Measurements from ENCODE around the gene RAD52.

RAD52 gene

GRCh38 chr12:913919-914698, 35.4 kb downstream of the RAD52 start:
- DNase-seq (ENCODE audit: low spot score) = no peak

GRCh38 chr12:912466-913235, 36.8 kb downstream of the RAD52 start:
- no peak for DNase-seq (ENCODE audit: low spot score)

- DNase-seq (ENCODE audit: low spot score) = no peak
These were observed 38.2 kb downstream of the RAD52 start for GRCh38 chr12:911191-911826.

- no peak for DNase-seq (ENCODE audit: low spot score)
These were observed 39.1 kb downstream of the RAD52 start for GRCh38 chr12:910416-910815.

- no peak for DNase-seq (ENCODE audit: low spot score)
These were observed 39.6 kb downstream of the RAD52 start for GRCh38 chr12:909861-910260.

- DNase-seq (ENCODE audit: low spot score) = no peak
These were observed 41.9 kb downstream of the RAD52 start for GRCh38 chr12:907413-908185.

- DNase-seq (ENCODE audit: low spot score) = no peak
These were observed 43.4 kb downstream of the RAD52 start for GRCh38 chr12:906062-906585.

GRCh38 chr12:905261-906031, 44.0 kb downstream of the RAD52 start:
- no peak for DNase-seq (ENCODE audit: low spot score)

GRCh38 chr12:904010-904414, 45.5 kb downstream of the RAD52 start:
- no peak for DNase-seq (ENCODE audit: low spot score)

- DNase-seq (ENCODE audit: low spot score) = no peak
These were observed 46.4 kb downstream of the RAD52 start for GRCh38 chr12:903055-903454.

- no peak for DNase-seq (ENCODE audit: low spot score)
These were observed 46.9 kb downstream of the RAD52 start for GRCh38 chr12:902581-902980.

GRCh38 chr12:897386-897785, 52.1 kb downstream of the RAD52 start:
- DNase-seq (ENCODE audit: low spot score) = no peak

- DNase-seq (ENCODE audit: low spot score) = no peak
These were observed 53.5 kb downstream of the RAD52 start for GRCh38 chr12:896031-896430.

- no peak for DNase-seq (ENCODE audit: low spot score)
These were observed 55.3 kb downstream of the RAD52 start for GRCh38 chr12:894226-894625.

GRCh38 chr12:886206-886605, 63.3 kb downstream of the RAD52 start:
- DNase-seq (ENCODE audit: low spot score) = no peak

GRCh38 chr12:885701-886100, 63.8 kb downstream of the RAD52 start:
- DNase-seq (ENCODE audit: low spot score) = no peak

GRCh38 chr12:884746-885414, 64.6 kb downstream of the RAD52 start:
- DNase-seq (ENCODE audit: low spot score) = no peak

GRCh38 chr12:880656-881055, 68.8 kb downstream of the RAD52 start:
- no peak for DNase-seq (ENCODE audit: low spot score)

GRCh38 chr12:879641-880040, 69.9 kb downstream of the RAD52 start:
- no peak for DNase-seq (ENCODE audit: low spot score)

- DNase-seq (ENCODE audit: low spot score) = no peak
These were observed 75.5 kb downstream of the RAD52 start for GRCh38 chr12:873954-874353.

- no peak for DNase-seq (ENCODE audit: low spot score)
These were observed 79.1 kb downstream of the RAD52 start for GRCh38 chr12:870378-870777.

Measured in HuH-7 (cell line).